Lower leg skin (tissue), 3 donors: ENCODE data around the gene NIF3L1.

Experiments
- POLR2A ChIP-seq, 2 donors: fragments of 450-650 bp; IDR thresholded peaks; one replicate each; pipeline ENCODE4 v1.6.1; 2016 to 2017; ENCODE audit warnings: antibody characterized with exemption in 2 of 2, mild to moderate bottlenecking in 1 of 2, moderate library complexity in 1 of 2
- TF ChIP-seq, protein P1 (sequence below), 3 donors: fragments of 450-650 bp; IDR thresholded peaks; one replicate each; pipeline ENCODE4 v1.5.1; 2016; ENCODE audit warnings: antibody characterized with exemption in 3 of 3, mild to moderate bottlenecking in 3 of 3, moderate library complexity in 2 of 3

DNA sequence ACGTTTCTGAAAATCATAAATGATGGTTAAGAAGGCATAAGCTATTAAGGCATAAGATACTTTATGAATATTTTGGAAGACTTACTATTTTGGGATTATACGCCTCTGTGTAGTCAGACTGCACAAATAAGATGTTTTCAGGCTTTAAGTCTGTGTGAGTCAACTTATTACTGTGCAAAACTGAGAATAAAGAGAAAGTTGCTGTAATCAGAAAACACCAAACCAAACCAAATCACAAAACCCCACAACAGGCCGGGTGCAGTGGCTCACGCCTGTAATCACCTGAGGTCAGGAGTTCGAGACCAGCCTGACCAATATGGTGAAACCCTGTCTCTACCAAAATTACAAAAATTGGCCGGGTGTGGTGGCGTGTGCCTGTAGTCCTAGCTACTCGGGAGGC is 32.4 kb upstream of the NIF3L1 start:
- TF ChIP-seq, protein P1, sequence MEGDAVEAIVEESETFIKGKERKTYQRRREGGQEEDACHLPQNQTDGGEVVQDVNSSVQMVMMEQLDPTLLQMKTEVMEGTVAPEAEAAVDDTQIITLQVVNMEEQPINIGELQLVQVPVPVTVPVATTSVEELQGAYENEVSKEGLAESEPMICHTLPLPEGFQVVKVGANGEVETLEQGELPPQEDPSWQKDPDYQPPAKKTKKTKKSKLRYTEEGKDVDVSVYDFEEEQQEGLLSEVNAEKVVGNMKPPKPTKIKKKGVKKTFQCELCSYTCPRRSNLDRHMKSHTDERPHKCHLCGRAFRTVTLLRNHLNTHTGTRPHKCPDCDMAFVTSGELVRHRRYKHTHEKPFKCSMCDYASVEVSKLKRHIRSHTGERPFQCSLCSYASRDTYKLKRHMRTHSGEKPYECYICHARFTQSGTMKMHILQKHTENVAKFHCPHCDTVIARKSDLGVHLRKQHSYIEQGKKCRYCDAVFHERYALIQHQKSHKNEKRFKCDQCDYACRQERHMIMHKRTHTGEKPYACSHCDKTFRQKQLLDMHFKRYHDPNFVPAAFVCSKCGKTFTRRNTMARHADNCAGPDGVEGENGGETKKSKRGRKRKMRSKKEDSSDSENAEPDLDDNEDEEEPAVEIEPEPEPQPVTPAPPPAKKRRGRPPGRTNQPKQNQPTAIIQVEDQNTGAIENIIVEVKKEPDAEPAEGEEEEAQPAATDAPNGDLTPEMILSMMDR (IDR thresholded peaks at IDR 0.05): no peak
- no peak for TF ChIP-seq POLR2A (IDR thresholded peaks at IDR 0.05)
